ENCODE measurements around the gene SPATA31C2.
"Not testable (repeated sequence)": the region's sequence is repeated elsewhere in the genome, so short reads cannot be mapped to it uniquely, and the experiment has no call there.

GRCh38 chr9:88114968-88115612 is 23.2 kb downstream of the SPATA31C2 start:
- TF ChIP-seq CTCF (conservative IDR thresholded peaks at IDR 0.05); EZH2 (IDR thresholded peaks at IDR 0.05; ENCODE audit: low read depth): not testable (repeated sequence)
